Measurements from ENCODE around the gene WDR4.
A peak's percentile ranks its signal among the peaks of the same experiment; 100 is the strongest.
"Not testable (repeated sequence)": the region's sequence is repeated elsewhere in the genome, so short reads cannot be mapped to it uniquely, and the experiment has no call there.

Gene WDR4

DNA sequence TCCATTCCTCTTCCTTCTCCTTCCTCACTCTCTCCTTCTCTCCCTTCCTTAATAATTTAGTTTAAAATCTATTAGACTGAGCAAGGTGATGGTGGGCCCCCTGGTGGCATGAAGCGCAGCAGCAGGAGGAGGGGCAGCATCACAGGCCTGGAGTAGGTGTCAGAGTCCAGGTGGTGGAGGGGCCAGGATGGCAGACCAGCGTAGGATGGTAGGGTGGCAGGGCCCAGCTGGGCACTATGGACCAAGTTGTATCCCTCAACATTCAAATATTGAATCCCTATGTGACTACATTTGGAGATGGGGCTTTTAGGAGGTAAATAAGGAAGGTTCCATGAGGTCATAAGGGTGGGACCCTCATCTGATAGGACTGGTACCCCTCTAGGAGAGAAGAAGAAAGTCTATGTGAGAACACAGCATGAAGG, 61.0 kb downstream of the WDR4 start:
- TF ChIP-seq, protein P1, sequence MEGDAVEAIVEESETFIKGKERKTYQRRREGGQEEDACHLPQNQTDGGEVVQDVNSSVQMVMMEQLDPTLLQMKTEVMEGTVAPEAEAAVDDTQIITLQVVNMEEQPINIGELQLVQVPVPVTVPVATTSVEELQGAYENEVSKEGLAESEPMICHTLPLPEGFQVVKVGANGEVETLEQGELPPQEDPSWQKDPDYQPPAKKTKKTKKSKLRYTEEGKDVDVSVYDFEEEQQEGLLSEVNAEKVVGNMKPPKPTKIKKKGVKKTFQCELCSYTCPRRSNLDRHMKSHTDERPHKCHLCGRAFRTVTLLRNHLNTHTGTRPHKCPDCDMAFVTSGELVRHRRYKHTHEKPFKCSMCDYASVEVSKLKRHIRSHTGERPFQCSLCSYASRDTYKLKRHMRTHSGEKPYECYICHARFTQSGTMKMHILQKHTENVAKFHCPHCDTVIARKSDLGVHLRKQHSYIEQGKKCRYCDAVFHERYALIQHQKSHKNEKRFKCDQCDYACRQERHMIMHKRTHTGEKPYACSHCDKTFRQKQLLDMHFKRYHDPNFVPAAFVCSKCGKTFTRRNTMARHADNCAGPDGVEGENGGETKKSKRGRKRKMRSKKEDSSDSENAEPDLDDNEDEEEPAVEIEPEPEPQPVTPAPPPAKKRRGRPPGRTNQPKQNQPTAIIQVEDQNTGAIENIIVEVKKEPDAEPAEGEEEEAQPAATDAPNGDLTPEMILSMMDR (IDR thresholded peaks at IDR 0.05; ENCODE audit: borderline replicate concordance, insufficient read depth, low read depth, low read length): peak; percentile 75
- H3K4me3 ChIP-seq (ENCODE audit: low read depth, low read length): no peak overlapping the region

DNA sequence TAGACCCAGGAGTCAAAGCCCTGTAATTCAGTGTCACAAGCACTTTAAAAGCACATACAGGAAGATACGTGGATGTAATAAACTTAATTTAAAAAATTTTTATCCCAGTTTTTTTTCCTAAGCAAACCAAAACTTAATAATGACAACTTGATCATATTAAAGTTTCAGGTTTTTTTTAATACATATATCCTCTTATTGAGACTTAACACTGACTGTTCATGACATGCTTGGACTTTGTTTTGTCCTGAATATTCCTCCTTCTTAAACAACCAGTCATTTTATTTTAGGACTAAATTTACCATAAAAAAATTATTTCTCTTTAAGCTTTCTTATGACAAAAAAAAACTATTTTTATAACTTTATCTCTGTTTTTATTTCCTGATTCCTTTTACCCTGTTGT, 64.1 kb downstream of the WDR4 start:
- TF ChIP-seq, protein P1 (IDR thresholded peaks at IDR 0.05; ENCODE audit: borderline replicate concordance, insufficient read depth, low read depth, low read length): no peak
- H3K4me3 ChIP-seq (ENCODE audit: low read depth, low read length): no peak overlapping the region

DNA sequence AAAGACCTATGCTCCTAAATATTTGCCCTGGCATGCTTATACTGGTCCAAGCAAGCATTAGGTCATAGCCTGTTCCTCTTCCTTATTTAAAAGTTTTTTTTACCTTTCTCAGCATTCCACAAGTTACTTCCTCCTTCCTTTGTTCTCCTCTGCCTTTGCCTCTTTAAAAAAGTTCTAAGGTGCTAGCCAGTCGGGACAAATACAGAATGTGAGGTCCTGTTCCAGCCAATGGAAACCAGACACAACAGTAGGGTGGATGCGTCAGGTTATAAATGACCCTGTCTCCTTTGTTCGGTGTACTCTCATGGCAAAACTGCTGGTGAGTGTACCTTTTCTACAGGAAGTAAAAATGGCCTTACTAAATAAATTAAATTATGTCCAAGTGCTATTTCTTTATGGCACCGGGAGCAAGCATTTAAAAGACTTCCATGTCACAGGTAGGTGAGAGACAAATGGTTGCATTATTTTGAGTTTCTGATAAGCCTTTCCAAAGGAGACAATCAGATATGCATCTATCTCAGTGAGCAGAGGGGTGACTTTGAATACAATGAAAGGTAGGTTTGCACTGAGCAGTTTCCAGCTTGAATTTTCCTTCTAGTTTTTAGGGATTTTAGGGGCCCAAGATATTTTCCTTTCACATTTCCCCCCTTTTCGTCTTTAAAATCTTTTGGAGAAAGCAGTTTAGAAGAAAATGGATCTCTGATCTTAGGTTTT, 66.7 kb downstream of the WDR4 start:
- not testable (repeated sequence) for H3K4me3 ChIP-seq (ENCODE audit: low read depth, low read length)

DNA sequence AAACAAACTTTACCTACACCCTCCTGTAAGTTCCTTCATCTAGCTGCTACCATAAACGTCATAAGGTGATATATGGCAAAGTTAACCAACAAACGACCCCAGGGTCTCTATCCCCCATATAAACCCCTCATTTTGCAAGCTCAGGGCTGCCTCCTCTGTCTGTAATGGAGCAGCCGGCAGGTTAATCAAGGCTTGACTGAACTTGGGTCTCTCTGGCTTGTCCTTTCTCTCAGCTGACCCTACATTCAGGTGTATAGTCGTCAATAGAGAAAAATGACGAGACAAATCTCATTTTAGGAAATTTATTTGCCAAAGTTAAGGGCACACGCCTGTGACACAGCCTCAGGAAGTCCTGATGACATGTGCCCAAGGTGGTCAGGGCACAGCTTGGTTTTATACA, 67.4 kb downstream of the WDR4 start:
- no peak overlapping the region for H3K4me3 ChIP-seq (ENCODE audit: low read depth, low read length)

DNA sequence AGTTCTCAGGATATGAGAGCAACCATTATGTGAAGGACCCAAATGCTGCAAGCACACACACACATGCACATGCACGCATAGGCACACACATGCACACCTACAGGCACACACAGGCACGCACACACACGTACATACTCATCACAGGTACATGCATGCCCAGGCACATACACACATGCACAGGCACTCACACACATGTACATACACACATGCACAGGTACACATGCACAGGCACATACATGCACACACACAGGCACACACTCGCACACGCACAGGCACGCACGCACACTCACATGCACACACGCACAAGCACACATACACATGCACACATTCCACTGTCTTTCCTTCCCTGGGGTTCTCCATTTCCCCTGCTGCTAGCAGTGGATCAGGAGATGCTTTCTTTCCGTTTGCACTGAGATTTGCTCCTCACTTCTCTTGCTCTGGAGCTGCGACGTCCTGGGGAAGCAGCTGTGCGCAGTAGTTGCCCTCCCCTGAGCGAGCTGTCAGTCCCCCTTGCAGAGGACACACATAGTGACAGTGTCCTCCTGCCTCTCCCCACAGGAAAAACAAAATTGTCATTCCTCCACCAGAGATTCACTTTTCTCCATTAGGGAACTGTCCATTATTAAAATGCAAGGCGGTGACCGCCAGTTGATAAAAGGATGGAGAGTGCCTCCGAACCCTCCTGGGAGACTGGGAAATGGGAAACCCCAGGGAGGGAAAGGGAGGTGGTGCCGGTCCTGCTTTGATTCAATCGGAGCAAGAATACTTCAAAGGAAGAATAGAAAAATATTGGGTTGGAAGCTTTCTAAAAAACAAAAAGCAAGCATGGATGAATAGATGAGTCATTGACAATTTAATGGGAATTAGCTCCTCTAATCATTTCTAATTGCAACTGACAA, 69.5 kb downstream of the WDR4 start:
- no peak overlapping the region for H3K4me3 ChIP-seq (ENCODE audit: low read depth, low read length)
- TF ChIP-seq, protein P1 (IDR thresholded peaks at IDR 0.05; ENCODE audit: borderline replicate concordance, insufficient read depth, low read depth, low read length): no peak

More for the DNA sequence above, 67.4 kb downstream of the WDR4 start:
- TF ChIP-seq, protein P1 (IDR thresholded peaks at IDR 0.05; ENCODE audit: borderline replicate concordance, insufficient read depth, low read depth, low read length): no peak

DNA sequence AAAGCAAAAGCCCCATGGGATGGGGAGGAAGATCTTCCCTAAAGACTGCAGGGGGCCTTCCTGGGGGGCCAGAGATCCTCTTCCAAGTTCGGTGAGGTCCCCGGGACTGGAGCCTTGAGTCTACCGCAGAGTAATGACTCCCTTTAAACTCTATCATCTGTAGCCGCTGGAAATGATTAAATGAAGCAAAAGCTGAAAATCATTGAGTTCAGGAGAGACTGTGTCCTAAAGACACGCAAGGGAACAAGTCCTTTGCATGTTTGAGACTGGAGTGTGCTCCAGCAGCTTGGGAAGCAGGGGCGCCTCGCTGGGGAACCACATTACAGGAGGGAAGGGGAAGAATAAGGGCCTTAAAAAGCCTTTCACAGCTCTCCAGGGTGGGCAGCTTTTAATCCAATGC, 70.2 kb downstream of the WDR4 start:
- TF ChIP-seq, protein P1 (IDR thresholded peaks at IDR 0.05; ENCODE audit: borderline replicate concordance, insufficient read depth, low read depth, low read length): no peak
- H3K4me3 ChIP-seq (ENCODE audit: low read depth, low read length): no peak overlapping the region

DNA sequence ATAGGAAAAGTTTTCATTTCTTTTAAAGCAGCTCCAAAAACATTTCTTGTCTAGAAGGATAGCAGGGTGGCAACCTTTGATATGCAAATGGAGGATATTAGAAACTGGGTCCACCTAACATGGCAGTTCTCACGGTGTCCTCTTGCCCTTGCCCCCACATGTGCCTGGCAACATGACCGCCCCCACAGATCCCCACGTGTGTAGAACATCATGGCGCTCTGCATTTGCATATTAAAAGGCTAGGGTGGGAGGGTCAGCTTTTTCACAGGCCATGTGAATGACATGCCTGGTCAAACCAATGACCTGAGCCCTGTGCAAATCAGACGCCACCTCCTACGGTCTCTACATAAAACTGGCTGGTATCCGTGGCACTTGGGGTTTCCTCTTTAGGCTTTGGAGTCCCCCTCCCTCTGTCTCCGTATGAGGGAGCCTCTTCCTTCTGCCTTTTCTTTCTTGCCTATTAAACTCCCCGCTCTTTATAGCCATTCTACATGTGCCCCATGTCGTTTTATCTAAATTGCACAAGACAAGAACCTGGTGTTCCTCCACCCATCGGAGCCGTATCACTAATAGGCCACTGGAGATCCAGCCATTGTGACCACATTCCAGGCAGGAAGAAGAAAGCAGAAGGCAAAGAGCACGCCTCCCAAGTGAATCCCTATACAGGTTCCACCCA, 71.3 kb downstream of the WDR4 start:
- H3K4me3 ChIP-seq (ENCODE audit: low read depth, low read length): no peak overlapping the region
- TF ChIP-seq, protein P1 (IDR thresholded peaks at IDR 0.05; ENCODE audit: borderline replicate concordance, insufficient read depth, low read depth, low read length): no peak

DNA sequence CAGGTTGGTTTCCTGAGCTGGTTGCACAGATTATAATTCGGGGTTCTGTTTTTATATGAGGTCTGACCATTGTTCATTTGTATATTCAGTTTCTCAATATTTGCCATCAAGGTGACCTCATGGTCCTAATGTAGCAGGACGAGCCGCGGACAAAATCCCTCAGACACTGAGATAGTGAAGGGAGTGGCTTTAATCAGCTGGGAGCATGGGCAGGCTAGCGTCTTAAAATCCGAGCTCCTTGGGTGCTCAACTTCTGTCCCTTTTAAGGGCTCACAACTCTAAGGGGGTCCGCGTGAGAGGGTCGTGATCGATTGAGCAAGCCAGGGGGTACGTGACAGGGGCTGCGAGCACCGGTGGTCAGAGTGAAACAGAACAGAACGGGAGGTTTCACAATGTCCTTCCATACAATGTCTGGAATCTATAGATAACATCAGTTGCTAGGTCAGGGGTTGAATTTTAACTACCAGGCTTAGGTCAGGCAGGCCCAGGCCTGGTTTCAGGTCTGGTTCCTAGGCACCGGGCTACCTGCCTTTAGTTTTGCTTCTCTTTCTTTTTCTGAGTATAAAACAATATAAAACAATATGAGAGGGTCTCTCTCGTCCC, 71.9 kb downstream of the WDR4 start:
- not testable (repeated sequence) for H3K4me3 ChIP-seq (ENCODE audit: low read depth, low read length)

Data from GM12875 (cell line).